GM12878 (cell line): ENCODE data around the gene SIL1. TPM values are rescaled to one million over a fixed set of nuclear protein-coding genes. Genes with fewer than 3 reads are reported as not detected.

ENCODE experiments used
- ATAC-seq: fragments of 200-7000 bp; cut with Tn5 transposase; 3 replicates; pipeline ENCODE4 v1.9.1; 2020; ENCODE audit warnings: mild to moderate bottlenecking, moderate library complexity
- BruUV-seq: library from RNA; stranded (reverse); fragments of 400-500 nt; replicated peaks from 2 replicates; lab custom pipeline; 2021; lab: Mats Ljungman, UMichigan
- CTCF ChIA-PET: fragments of 300-600 bp; sonication (Branson Sonifier 250); formaldehyde crosslinking; extraction: SDS; loops from one replicate; lab custom pipeline; 2021; ENCODE audit warnings: inconsistent platforms; lab: Yijun Ruan, JAX
- POLR2A ChIA-PET: fragments of 350-600 bp; formaldehyde crosslinking; extraction: SDS; loops from one replicate; lab custom pipeline; 2021; ENCODE audit warnings: inconsistent platforms; lab: Charles Lee
- RAD21 ChIA-PET: fragments of 300-600 bp; sonication (Branson Sonifier 250); formaldehyde crosslinking; loops from one replicate; lab custom pipeline; 2023; ENCODE audit warnings: antibody characterized with exemption; ENCODE audit not compliant: unreplicated experiment; lab: Charles Lee
- SMC1A ChIA-PET: fragments of 300-600 bp; sonication (Branson Sonifier 250); formaldehyde crosslinking; loops from one replicate; lab custom pipeline; 2023; ENCODE audit not compliant: unreplicated experiment, uncharacterized antibody; lab: Charles Lee
- DNase-seq: peaks from one replicate; pipeline ENCODE4 v3.0.0-alpha.2; 2011; ENCODE audit warnings: low read depth, low spot score
- FAIRE-seq: peaks from 3 replicates; lab custom pipeline; 2011; peaks lifted over from hg19 to GRCh38; lab: Jason Lieb, UNC
- H2AFZ ChIP-seq: 2 replicates; pipeline ENCODE4 v1.6.0; 2011; ENCODE audit warnings: low read depth, low read length, control low read depth; ENCODE audit not compliant: control insufficient read depth
- H3K27ac ChIP-seq: 2 replicates; pipeline ENCODE4 v1.5.1; 2011; ENCODE audit warnings: control low read depth; ENCODE audit not compliant: control insufficient read depth, insufficient read depth
- H3K27me3 ChIP-seq, 2 experiments: replicated peaks in 1 of 2; 2 replicates each; pipeline versions ENCODE4 v1.6.0 to v1.6.1; 2011; ENCODE audit warnings: low read length in 1 of 2; ENCODE audit not compliant: control insufficient read depth in 2 of 2, insufficient read depth in 2 of 2
- H3K36me3 ChIP-seq, 2 experiments: 2 replicates each; pipeline ENCODE4 v1.5.1; 2011; ENCODE audit warnings: low read length in 1 of 2; ENCODE audit not compliant: control insufficient read depth in 2 of 2, insufficient read depth in 2 of 2
- H3K4me1 ChIP-seq: 2 replicates; pipeline ENCODE4 v1.6.1; 2011; ENCODE audit warnings: mild to moderate bottlenecking, low read length, moderate library complexity, mixed read lengths; ENCODE audit not compliant: control insufficient read depth, insufficient read depth
- H3K4me2 ChIP-seq: 2 replicates; pipeline ENCODE4 v1.6.0; 2011; ENCODE audit warnings: control low read depth; ENCODE audit not compliant: control insufficient read depth, insufficient read depth
- H3K4me3 ChIP-seq: fragments of 200-600 bp; sonication (generic); 2 replicates; pipeline ENCODE4 v1.5.1; 2016
- H3K79me2 ChIP-seq: 2 replicates; pipeline ENCODE4 v1.6.0; 2011; ENCODE audit warnings: low read length; ENCODE audit not compliant: control insufficient read depth, insufficient read depth
- H3K9ac ChIP-seq: 2 replicates; pipeline ENCODE4 v1.8.0; 2011; ENCODE audit warnings: low read length, control low read depth, mixed read lengths; ENCODE audit not compliant: control insufficient read depth, insufficient read depth
- H3K9me3 ChIP-seq: replicated peaks from 3 replicates; pipeline ENCODE4 v1.5.1; 2011; ENCODE audit warnings: mild to moderate bottlenecking, low read length; ENCODE audit not compliant: control insufficient read depth, insufficient read depth
- H4K20me1 ChIP-seq: 2 replicates; pipeline ENCODE4 v1.6.0; 2011; ENCODE audit not compliant: control insufficient read depth, insufficient read depth
- BACH1 ChIP-seq: fragments of 450-650 bp; IDR thresholded peaks from 2 replicates; pipeline ENCODE4 v1.6.1; 2017; ENCODE audit warnings: mild to moderate bottlenecking, borderline replicate concordance
- E2F4 ChIP-seq: IDR thresholded peaks from 2 replicates; pipeline ENCODE4 v1.6.1; 2012; ENCODE audit warnings: low read depth, low read length, improper control_type of control experiment
- NR2C1 ChIP-seq: fragments of 450-650 bp; IDR thresholded peaks from 2 replicates; pipeline ENCODE4 v1.6.1; 2017; ENCODE audit warnings: antibody characterized with exemption, mild to moderate bottlenecking, moderate library complexity
- RAD21 ChIP-seq: IDR thresholded peaks from 2 replicates; pipeline ENCODE4 v1.6.1; 2011; ENCODE audit warnings: mild to moderate bottlenecking, low read depth, low read length, moderate library complexity; ENCODE audit not compliant: insufficient read depth
- WGBS: methylation state at CpG from one replicate; pipeline ENCODE4 v1.1.6; 2016; ENCODE audit warnings: low lambda C conversion rate; ENCODE audit not compliant: insufficient replicate concordance, insufficient coverage; ENCODE audit errors: missing lambda C conversion rate; 5-methylcytosine and 5-hydroxymethylcytosine counted together
- in situ Hi-C: fragments of 300-500 bp; cut with MboI; formaldehyde crosslinking; loops from 9 replicates; pipeline ENCODE4 v1.14.3; 2018; ENCODE audit warnings: mixed read lengths
- intact Hi-C: fragments of 100-400 bp; cut with micrococcal nuclease; formaldehyde crosslinking; loops from one replicate; pipeline ENCODE4 v1.14.2; 2022; ENCODE audit not compliant: unreplicated experiment
- polyA plus RNA-seq, 11 experiments: library from polyadenylated mRNA; depleted of rRNA in 4 of 11; unstranded in 6 of 11; stranded (reverse) in 5 of 11; fragments of >200 nt; fragmentation: Nextera tagmentation in 4 of 11; fragmentation: Illumina TruSeq in 1 of 11; extraction: Ambion mirVana in 4 of 11; extraction: Trizol in 1 of 11; gene quantifications; 1 replicate in 1 of 11; 2 replicates in 10 of 11; pipeline versions ENCODE4 v1.2.1 to v1.2.3, GENCODE V29; 2011 to 2016; ENCODE audit warnings: inconsistent platforms in 2 of 11, missing spikeins in 2 of 11, low read depth in 1 of 11
- total RNA-seq, 4 experiments: library from RNA; depleted of rRNA in 3 of 4; stranded (reverse); fragments of >200 nt in 3 of 4; fragmentation: Illumina TruSeq in 1 of 4; extraction: Trizol in 1 of 4; gene quantifications; 2 replicates each; pipeline versions ENCODE4 v1.2.1 to v1.2.3, GENCODE V29; 2013 to 2021
- TF ChIP-seq, protein P1 (sequence below): fragments of 450-650 bp; IDR thresholded peaks from 2 replicates; pipeline ENCODE4 v1.6.1; 2017; ENCODE audit warnings: mild to moderate bottlenecking, low read depth, inconsistent platforms; ENCODE audit not compliant: poor library complexity, severe bottlenecking

Gene SIL1
- total and polyA plus RNA-seq, 10 of the 15 experiments (the other 5 are each of a cell fraction or from before 2014, with no cell fraction given): 4.1 to 49.8 (median 29.4) TPM

DNA sequence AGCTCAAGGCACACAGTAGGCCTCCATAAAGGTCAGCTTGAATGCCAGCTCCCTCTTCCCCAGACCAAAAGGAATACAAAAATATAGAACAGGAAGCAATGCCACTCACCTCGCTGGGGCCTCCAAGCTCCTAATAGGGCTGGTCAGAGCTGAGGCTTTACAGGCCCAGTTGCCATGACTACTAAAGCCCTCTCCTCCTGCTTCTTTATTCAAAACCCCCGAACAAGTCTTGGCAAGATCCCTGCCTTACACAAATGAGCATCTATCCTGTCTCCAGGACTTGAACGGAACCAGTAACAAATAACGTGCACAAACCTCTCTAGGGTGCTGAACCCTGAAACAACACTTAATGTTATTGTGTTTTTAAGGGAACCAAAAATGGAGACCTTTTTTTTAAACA is 136.3 kb downstream of the SIL1 start:
- no peaks in the 10 kb centered on the region for H3K4me1 ChIP-seq
- H3K27ac ChIP-seq: no peak overlapping the region
- no peak overlapping the region for H3K9ac ChIP-seq
- ChIA-PET SMC1A (interaction anchor here (0.6 to 2.0 kb wide), 2 partner anchors 32 to 196 kb away, joined by 4 to 5 read pairs; no protein-coding TSS in a partner anchor), RAD21 (interaction anchor here (0.8 kb wide), 1 partner anchor 86 kb away, joined by 3 read pairs; no protein-coding TSS in a partner anchor), POLR2A (interaction anchor here (0.6 kb wide), 1 partner anchor 18 kb away, joined by 3 read pairs; no protein-coding TSS in a partner anchor), CTCF (interaction anchor here (1.1 kb wide), 1 partner anchor 18 kb away, joined by 4 read pairs; no protein-coding TSS in a partner anchor)
- TF ChIP-seq RAD21 (no peak), BACH1 (no peak), NR2C1 (no peak), E2F4 (no peak)
- TF ChIP-seq, protein P1, sequence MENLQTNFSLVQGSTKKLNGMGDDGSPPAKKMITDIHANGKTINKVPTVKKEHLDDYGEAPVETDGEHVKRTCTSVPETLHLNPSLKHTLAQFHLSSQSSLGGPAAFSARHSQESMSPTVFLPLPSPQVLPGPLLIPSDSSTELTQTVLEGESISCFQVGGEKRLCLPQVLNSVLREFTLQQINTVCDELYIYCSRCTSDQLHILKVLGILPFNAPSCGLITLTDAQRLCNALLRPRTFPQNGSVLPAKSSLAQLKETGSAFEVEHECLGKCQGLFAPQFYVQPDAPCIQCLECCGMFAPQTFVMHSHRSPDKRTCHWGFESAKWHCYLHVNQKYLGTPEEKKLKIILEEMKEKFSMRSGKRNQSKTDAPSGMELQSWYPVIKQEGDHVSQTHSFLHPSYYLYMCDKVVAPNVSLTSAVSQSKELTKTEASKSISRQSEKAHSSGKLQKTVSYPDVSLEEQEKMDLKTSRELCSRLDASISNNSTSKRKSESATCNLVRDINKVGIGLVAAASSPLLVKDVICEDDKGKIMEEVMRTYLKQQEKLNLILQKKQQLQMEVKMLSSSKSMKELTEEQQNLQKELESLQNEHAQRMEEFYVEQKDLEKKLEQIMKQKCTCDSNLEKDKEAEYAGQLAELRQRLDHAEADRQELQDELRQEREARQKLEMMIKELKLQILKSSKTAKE: no peak
- no peak overlapping the region for H3K4me2 ChIP-seq
- ATAC-seq (no peak; the same call in 2 of the 3 replicates), DNase-seq (no peak), FAIRE-seq (no peak)
- intact Hi-C loops (no loop called here), in situ Hi-C loops (no loop called here)
- whole genome bisulfite sequencing: 88% methylated on average over 4 of the region's 4 CpGs
- H3K79me2 ChIP-seq: no peaks in the 10 kb centered on the region
- BruUV-seq: no TSS peak
- no peaks in the 10 kb centered on the region for H3K9me3 ChIP-seq
- no peaks in the 10 kb centered on the region for H4K20me1 ChIP-seq
- no peak overlapping the region for H3K4me3 ChIP-seq
- no peak overlapping the region for H2AFZ ChIP-seq
- H3K36me3 ChIP-seq: no peaks in the 10 kb centered on the region; a peak in 1 of 4 replicates
- H3K27me3 ChIP-seq: no peaks in the 10 kb centered on the region
